ENCODE results near the gene CLDN22.
"Not testable (repeated sequence)": the region's sequence is repeated elsewhere in the genome, so short reads cannot be mapped to it uniquely, and the experiment has no call there.

The CLDN22 gene

DNA sequence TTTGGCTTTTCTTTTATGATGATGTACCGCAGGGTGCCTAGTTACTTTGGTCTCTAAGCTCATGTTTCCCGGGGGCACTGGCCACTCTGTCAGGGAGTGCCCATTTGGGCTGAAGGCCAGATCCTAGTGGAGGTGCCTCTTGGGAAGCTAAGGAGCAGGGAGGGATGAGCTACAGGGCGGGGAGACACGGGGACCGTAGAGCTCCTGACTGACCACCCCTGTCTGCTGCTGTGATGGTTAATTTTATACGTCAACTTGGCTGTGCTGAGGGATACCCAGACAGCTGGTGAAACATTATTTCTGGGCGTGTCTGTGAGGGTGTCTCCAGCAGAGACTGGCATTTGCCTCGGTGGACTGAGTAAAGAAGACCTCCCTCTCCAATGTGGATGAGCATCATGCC lies 27.1 kb upstream of the CLDN22 start:
- DNase-seq (ENCODE audit: low spot score), result no peak

DNA sequence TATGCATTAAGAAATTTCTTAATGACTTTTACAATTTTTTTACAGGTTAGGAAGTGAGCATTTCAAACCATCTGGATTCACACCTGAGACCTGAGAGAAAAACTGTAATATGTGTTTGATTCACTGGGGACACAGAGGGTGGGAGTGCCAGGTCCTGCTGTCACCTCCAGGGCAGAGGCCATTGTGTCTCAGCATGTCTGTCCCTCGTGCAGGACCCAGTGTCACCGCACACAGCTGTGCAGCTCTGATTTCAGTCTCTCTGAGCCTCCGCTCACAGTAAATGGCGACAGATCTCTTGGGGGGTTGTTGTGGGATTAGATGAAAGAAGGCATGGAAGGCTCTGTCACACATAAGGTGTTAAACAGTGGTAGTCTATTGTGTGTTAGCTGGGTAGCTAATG lies 25.2 kb upstream of the CLDN22 start:
- no peak for DNase-seq (ENCODE audit: low spot score)

DNA sequence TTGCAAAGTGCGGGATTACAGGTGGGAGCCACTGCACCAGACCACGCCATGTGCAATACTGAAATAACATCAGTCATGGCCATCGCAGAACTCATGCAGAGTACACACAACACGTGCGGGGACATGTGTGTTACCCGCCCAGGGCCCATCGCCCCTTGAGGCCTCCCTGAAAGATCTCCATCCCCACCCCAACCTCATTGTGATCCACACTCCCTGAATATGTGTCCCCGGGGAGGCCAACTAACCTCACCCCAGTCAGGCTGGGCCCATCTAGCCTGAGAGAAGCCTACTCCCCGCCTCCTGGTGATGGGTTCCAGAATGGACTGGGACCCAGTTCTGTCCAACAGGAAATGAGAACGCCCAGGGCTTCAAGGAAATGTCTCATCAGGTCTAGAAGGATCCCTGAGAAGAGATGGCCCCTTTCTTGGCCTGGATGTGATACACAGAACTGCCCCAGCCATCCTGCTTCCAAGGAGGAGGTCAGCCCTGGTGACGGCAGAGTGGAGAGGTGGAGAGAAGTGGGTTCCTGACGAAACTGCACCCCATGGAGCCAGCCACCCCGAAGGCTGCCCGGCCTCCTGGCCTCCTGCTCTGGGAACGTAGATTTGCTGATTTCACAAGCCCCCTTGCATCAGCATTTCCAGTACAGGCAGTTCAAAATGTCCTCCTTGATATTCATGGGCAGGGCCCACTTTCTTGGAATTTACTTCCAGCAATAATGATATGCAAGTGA lies 24.6 kb upstream of the CLDN22 start:
- DNase-seq (ENCODE audit: low spot score), result no peak

DNA sequence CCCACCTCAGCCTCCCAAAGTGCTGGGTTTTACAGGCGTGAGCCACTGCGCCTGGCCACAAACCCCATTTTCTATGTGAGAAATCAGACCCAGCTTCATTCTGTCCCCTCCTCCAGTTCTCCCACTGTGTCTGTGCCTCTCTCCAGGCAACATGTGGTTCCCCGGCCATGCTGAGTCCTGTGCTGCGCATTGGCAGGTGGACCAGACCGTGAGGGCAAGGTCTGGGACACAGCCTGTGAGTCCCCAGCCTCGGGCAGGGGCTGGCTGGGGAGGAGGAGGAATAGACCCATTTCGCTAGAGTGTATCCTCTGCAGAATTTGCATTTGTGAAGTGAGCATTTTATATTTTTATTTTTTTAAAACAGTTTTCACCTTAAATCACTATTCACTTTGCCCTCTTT lies 23.7 kb upstream of the CLDN22 start:
- no peak for DNase-seq (ENCODE audit: low spot score)

DNA sequence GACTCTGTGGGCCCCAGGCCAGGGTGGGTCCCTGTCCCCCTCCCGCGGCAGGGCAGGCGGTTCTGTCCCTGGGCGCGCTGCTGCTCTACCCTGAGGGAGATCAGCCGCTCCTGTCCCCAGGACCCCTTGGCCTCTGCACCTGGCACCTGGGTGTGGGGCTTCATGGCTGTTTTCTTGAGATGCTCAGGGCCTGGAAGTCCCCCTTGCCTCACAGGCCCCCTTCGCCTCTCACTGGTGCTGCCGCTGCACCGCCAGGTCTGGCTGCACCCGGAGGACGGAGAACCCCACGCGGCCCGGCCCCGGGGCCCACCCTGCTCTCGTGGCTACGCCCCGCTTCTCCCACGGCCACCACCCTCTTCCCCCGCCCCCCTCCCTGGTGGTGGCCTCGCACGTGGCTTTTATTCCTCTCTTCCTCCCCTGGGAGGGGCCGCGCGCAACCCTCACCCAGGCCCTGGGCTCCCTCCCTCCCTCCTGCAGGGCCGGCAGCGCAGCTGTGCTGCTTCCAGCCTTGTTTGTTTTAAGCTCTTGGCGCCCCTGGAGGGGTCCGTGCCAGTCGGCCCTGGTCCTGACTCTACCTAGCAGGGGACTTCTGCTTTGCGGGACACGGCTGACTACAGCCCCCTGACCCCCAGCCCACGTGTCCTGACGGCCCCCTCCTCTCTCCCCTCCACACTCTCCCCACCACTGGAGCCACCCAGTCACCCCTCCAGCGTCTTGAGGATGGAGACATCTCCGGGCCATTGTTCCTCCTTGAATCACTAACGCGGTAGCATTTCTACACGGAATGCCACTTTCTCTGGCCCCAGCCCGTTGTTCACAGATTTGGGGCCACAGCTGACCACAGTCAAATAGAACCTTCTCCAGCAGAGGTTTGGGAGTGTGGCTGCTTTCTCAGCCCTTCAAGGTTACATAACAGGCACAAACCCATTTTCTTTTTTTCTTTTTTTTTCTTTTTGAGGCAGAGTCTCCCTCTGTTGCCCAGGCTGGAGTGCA lies 22.8 kb upstream of the CLDN22 start:
- no peak for DNase-seq (ENCODE audit: low spot score)

DNA sequence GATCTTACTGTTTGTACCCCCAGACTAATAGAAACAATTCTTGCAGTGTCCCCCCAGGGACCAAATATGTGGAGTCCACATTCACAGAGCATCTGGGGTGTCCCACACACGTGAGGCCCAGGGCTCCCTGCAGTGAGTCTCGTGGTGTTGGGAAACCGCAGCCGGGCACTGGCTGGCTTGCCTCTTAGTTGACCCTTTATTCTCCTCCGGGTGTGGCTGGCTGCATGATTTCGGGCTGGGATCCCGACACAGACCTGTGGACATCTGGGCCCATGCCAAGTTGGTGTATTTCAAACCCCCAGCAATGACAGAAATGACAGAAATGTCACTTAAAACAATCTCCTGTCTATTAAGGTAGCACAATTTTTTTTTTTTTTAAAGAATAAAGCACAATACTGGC lies 17.8 kb upstream of the CLDN22 start:
- DNase-seq (ENCODE audit: low spot score), result no peak

DNA sequence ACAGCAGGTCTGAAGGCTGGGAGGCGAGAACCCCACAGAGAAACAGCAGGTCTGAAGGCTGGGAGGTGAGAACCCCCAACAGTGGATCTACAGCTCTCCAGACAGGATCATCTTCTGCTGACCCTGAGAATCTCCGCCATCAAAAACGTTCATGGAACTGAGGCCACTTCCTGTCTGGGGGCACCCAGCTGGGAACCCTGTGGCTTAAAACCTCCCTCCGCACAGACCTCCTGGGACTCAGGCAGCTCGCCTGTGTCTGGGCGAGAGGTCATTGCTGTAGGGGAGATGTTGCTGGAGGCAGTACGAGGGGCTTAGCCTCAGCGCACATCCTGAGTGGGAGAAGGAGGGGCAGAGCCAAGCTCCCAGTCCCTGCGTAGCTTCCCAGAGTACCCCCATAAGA lies 17.3 kb upstream of the CLDN22 start:
- DNase-seq (ENCODE audit: low spot score), result no peak

DNA sequence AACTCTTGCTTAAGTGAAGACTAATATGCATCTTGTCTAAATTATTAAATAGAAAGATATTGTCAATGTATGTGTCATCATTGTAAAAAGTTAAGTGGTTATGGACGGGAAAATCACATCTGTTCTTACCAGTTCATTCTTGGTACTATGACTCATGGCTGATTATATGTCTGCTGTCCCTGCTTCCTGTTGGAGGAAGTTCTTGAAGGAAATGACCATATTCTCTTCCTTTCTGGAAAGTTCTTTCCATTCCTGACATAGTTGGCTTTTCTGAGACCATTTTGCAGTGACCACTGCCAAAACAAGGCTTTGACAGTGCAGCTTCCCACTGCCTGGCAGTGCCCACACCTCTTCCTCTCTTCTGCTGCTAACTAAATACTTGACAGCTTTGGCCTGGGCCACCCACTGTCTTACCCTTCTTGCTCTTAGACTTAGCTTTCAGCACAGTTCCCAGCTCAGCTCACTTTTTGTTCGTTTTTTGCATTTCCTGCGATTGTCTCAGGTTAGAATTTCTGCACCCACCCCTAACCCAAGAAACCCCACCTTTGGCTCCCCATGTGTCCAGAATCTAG lies 15.4 kb upstream of the CLDN22 start:
- no peak for DNase-seq (ENCODE audit: low spot score)

DNA sequence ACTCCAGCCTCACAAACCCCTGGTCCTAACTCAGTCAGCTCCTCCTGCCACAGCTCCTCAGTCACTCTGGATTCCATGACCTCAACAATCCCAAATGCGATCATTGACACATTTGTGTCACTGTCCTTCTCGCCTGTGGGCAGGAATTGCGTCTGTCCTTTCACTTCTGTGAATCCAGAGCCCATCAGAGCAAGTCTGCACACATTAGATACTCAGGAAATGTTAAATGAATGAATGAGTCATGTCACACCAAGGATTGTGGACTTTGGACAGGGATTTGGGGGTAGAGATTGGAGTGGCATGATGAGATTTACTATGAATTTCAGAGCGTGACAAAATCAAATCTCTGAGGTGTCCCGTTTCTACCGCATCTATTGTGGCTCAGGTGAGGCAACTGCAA lies 13.9 kb upstream of the CLDN22 start:
- DNase-seq (ENCODE audit: low spot score), result no peak

DNA sequence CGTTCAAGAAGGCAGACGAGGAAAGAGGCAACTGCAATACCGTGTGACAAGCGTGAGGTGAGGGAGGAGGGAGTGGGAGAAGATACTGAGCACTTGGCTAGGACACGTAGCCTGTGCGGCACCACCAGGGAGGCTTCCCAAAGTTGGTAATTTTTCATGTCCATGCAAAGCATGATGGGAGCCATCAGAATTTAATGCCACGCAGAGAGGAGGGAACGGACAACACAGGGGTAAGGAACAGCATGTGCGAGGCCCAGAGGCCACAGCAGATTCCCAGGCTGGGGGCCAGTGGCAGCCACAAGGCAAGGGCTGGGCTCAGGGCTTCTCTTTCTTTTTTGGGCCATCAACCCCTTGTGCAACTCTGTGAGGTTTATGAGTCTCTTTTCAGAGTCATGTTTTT lies 13.1 kb upstream of the CLDN22 start:
- DNase-seq (ENCODE audit: low spot score), result no peak

DNA sequence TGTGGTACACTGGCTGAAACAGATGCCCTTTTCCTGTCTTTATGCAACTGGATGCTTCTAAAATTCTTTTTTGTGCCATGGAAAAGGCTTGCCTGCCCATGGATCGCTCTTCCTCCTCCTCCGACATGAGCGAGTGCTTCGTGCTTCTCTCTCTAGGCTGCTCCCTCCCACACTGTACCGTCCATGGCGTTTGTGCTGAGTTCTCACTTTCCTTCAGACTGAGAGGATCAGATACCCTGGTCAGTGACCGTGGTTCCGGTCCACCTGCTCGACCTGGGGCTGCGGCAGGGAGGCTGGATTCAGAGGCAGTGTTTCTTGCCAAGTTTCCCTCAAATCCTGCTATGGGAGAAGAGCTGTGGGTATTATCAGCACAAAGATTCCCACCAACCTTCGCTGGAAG lies 12.4 kb upstream of the CLDN22 start:
- DNase-seq (ENCODE audit: low spot score), result no peak

DNA sequence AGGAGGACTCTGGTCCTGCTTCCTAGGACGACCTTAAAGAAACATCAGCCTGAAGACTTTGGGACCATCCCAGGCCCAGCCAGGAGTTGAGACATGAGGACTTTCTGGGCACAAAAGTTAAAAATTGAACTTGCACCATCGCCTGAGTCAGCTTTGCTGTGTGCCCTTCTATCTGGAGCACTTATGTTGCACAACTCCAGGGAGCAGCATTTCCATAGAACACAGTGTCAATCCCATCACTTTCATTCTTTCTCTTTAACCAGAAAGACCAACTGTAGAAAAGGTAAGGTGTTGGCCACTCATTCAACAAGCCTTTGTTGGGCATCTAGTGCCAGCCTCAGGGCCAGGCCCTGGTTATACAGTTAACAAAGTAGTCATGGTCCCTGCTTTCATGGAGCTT lies 10.8 kb upstream of the CLDN22 start:
- DNase-seq (ENCODE audit: low spot score), result no peak

DNA sequence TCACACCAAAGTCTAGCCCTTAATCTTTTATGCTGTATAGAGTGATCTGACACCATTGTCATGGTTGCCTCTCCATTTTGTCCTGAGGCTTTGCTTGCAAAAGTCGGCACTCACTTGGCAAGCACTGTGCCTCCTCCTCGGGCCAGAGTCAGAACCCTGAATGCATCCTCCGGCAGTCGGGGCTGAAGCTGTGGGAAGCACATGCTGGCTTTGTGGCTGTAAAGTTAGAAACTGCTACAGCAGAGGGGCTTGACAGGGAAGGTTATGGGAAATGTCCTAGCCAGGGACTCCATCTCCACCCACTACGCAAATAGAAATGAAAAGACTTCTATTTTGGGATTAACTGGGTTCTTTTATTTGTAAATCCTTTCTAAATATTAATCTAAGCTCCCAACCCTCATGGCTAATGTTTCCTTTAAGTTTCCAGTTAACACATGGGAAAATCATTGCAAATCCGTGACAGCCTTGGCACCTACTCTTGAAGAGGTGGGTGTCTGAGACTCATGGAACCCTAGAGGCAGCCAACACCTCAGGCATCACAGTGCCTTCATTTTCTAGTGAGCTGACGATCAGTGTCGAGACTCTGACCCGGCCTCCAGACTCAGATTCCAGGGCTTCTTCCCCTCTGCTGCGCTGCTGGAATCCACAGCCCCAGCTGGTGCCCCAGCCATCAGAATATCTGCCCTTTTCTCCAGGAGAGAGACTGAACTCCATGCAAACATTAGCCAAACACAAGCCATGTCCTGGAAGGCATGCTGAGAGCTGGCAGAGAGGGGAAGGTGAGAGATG lies 10.1 kb upstream of the CLDN22 start:
- DNase-seq (ENCODE audit: low spot score), result no peak

DNA sequence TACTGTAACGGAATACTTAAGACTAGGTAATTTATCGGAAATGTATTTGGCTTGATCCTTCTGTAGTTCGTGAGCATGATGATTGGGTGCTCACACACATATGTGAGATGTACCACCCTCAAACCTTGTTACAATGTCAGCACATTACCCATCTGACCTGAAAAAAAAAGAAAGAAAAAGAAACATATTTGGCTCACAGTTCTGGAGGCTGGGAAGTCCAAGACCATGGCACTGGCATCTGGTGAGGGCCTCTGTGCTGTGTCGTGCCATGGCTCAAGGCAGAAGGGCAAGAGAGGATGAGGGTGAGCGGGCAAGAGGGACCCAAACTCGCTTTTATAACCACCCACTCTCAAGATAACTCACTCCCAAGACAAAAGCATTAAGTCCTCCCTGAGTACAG lies 9.2 kb upstream of the CLDN22 start:
- no peak for DNase-seq (ENCODE audit: low spot score)

DNA sequence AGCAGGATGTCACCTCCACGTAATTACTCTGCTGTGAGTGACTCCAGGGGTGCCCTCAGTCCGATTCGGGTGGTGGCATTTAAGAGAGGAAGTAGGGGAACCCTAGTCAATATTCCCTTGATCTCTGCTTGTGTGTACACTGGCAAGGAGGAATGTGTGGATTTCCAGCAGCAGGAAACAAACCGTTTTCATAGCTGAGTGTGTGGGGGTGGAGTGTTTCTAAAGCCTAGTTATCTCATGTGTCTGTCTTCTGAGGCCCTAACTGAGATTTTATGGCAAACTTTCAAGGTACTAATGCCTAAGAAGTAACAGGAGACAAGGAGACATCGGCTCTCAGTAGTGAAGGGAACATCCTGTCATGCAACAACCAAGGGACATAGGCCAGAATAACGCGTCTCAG lies 8.8 kb upstream of the CLDN22 start:
- no peak for DNase-seq (ENCODE audit: low spot score)

DNA sequence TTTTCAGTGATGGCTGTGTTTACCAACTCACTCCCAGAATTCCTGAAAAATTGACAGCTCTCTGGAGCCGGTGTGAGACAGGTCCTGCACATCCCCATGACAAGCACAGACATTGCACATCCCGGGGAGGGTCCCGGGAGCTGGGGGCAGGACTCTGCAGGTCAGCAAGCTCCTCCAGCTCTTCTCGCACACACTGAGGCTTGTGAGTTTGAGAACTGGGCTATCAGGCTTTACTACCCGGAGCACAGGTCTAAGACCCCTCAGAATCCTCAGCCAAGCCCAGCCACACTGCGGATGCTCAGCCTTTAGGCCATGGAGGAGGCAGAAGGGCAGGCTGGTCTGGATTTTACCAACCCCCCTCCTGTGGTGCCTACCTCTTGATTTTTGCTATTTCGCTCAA lies 7.8 kb upstream of the CLDN22 start:
- no peak for DNase-seq (ENCODE audit: low spot score)

DNA sequence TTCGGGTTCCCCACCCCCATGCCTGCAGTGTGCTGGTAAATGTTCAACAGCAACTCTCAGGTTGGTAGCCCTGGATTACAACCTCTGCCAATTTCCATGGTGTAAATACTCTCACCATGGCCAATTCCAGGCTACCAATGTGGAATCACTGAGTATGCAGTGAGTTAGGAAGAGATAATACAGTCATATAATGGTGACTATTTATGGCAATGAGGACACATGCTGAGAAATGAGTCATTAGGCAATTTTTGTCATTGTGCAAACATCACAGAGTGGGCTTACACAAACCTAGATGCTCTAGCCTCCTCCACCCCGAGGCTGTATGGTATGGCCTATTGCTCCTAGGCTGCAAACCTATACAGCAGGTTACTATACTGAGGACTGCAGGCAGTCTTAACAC lies 6.8 kb upstream of the CLDN22 start:
- no peak for DNase-seq (ENCODE audit: low spot score)

DNA sequence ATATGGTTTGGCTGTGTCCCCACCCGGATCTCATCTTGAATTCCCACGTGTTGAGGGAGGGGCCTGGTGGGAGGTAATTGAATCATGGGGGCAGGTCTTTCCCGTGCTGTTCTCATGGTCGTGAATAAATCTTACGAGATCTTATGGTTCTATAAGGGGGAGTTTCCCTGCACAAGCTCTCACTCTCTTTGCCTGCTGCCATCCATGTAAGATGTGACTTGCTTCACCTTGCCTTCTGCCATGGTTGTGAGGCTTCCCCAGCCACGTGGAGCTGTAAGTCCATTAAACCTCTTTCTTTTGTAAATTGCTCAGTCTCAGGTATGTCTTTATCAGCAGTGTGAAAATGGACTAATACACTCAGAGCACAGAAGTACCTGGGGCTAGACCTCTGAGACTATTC lies 6.3 kb upstream of the CLDN22 start:
- not testable (repeated sequence) for DNase-seq (ENCODE audit: low spot score)

DNA sequence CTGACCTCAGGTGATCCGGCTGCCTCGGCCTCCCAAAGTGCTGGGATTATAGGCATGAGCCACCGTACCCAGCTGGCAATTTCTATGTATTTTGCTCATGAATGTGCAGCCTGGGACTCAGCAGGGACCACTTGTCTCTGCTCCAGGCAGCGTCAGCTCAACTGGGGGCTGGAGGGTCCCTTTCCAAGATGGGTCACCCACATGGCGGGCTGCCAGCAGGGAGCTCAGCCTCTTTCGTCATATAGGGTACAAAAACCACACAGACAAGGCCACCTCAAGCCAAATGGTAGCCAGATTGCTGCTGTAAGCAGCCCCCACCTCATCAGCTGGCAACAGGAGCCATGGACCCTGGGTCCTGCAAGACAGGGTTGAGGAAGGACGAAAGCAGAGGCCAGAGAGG lies 4.5 kb upstream of the CLDN22 start:
- no peak for DNase-seq (ENCODE audit: low spot score)

DNA sequence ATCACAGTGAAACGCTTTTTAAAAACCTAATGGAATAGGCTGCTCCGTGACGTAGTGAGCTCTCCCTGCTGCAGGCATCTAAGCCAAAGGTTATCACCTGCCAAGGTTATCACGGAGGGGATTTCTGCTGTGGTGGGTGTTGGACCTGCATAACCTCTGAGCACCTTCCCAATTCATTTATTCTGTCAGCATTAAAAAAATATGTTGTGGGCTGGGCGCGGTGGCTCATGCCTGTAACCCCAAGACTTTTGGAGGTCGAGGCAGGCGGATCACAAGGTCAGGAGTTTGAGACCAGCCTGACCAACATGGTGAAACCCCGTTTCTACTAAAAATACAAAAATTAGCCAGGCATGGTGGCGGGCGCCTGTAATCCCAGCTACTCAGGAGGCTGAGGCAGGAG lies 4.0 kb upstream of the CLDN22 start:
- not testable (repeated sequence) for DNase-seq (ENCODE audit: low spot score)

DNA sequence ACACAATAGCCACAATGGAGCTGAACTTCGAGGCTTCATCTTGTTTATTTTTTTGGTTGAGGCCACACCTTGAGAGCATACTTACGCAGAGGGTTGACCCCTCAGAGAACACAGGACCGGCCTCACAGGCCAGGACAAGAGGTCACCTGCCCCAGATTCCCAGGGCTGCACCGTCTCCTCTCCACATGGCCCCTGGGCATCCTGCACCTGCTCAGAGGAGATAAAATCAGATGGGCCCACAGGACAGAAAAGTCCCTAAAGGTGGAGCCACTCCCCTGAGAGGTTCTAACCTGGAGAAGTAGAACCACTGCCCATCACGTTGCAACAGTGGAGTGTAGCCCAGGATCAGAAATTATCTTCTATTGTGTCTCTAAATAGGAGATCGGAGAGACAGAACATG lies 3.2 kb upstream of the CLDN22 start:
- DNase-seq (ENCODE audit: low spot score), result no peak

DNA sequence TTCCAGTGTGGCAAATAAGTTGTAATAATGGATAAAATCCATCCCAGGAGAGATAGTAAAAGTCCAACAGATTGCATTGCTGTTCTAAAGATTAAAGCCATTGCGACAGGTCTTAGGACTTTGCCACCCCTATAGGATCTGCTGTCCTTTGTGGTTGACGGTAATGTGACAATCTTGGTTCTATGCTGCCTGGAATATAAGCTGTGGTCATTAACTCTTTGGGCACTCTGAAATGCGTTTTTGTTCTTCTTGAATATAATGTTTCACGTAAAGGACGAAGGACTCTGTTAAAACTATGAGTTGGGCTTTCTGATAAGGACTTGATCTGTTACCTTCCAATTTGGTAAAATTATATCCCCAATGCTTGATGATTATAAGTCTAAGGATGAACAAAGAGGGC lies 2.2 kb upstream of the CLDN22 start, which contains the start of gene CLDN24:
Gene CLDN24, minus strand, starts transcription at position 101 of the 400 bp plus-strand sequence. Its CDS starts 0 bp downstream, at position 101.
- no peak for DNase-seq (ENCODE audit: low spot score)
